HCT116 (cell line): ENCODE measurements around the gene RBFOX2.

Source experiments
- ATF3 ChIP-seq: IDR thresholded peaks from 2 replicates; pipeline ENCODE4 v1.6.1; 2012
- CBX3 ChIP-seq: IDR thresholded peaks from 2 replicates; pipeline ENCODE4 v1.6.1; 2012; ENCODE audit warnings: low read depth
- CTCF ChIP-seq, 3 experiments: fragments of 200-600 bp in 1 of 3; sonication (generic) in 1 of 3; IDR thresholded peaks in 2 of 3; conservative IDR thresholded peaks in 1 of 3; 2 replicates each; pipeline ENCODE4 v1.5.1; 2012 to 2017; ENCODE audit warnings: low read depth in 2 of 3, low read length in 2 of 3, antibody characterized with exemption in 1 of 3, borderline replicate concordance in 1 of 3, control low read depth in 1 of 3, mild to moderate bottlenecking in 1 of 3, mixed read lengths in 1 of 3, mixed run types in 1 of 3, moderate library complexity in 1 of 3; ENCODE audit not compliant: insufficient read depth in 1 of 3
- EZH2 ChIP-seq: fragments of 200-600 bp; sonication (generic); IDR thresholded peaks from 2 replicates; pipeline ENCODE4 v1.6.1; 2017; ENCODE audit warnings: antibody characterized with exemption, mixed run types
- EZH2phosphoT487 ChIP-seq: fragments of 200-600 bp; IDR thresholded peaks from 2 replicates; pipeline ENCODE4 v1.6.1; 2018; ENCODE audit warnings: antibody characterized with exemption, borderline replicate concordance
- MAX ChIP-seq: IDR thresholded peaks from 2 replicates; pipeline ENCODE4 v1.6.1; 2012
- POLR2A ChIP-seq: IDR thresholded peaks from 2 replicates; pipeline ENCODE4 v1.7.0; 2011; ENCODE audit warnings: borderline replicate concordance; ENCODE audit not compliant: insufficient read depth, insufficient read length; ENCODE audit errors: extremely low read depth
- POLR2AphosphoS5 ChIP-seq: IDR thresholded peaks from 2 replicates; pipeline ENCODE4 v1.6.1; 2011; ENCODE audit warnings: mild to moderate bottlenecking, low read depth, low read length, moderate library complexity
- YY1 ChIP-seq: IDR thresholded peaks from 2 replicates; pipeline ENCODE4 v1.6.1; 2011; ENCODE audit warnings: low read length, low read depth, moderate library complexity, mild to moderate bottlenecking; ENCODE audit not compliant: insufficient replicate concordance; ENCODE audit errors: extremely low read depth
- ZFX ChIP-seq: fragments of 450-650 bp; IDR thresholded peaks from 2 replicates; pipeline ENCODE4 v1.6.1; 2017
- ZNF274 ChIP-seq: fragments of 200-500 bp; sonication (Bioruptor generic); IDR thresholded peaks from 2 replicates; pipeline ENCODE4 v1.6.1; 2014; ENCODE audit warnings: mild to moderate bottlenecking, low read depth, low read length, inconsistent platforms

- no peak for TF ChIP-seq CBX3
- TF ChIP-seq ZFX, result no peak
- no peak for TF ChIP-seq CTCF (IDR thresholded peaks at IDR 0.05 in 2 of 3, conservative IDR thresholded peaks at IDR 0.05 in 1 of 3; ENCODE audit: borderline replicate concordance in 1 of 3, insufficient read depth in 1 of 3, low read depth in 2 of 3, low read length in 2 of 3)
- TF ChIP-seq ZNF274, result no peak
- TF ChIP-seq POLR2A, result no peak
- TF ChIP-seq EZH2, result no peak
- no peak for TF ChIP-seq ATF3
- no peak for TF ChIP-seq POLR2AphosphoS5
- no peak for TF ChIP-seq MAX
- no peak for TF ChIP-seq EZH2phosphoT487
- no peak for TF ChIP-seq YY1
These were observed 11.0 kb downstream of the RBFOX2 start for GRCh38 chr22:36017651-36018091.
